Adrenal gland (tissue), 12 donors: ENCODE data around the gene TMEM81. TPM values are rescaled to one million over a fixed set of nuclear protein-coding genes. Genes with fewer than 3 reads are reported as not detected.

Experiments
- DNase-seq, 7 donors: peaks; one replicate each; pipeline ENCODE4 v3.0.0-alpha.2; 2019 to 2020
- H3K27ac ChIP-seq, 5 donors: fragments of 200-600 bp; sonication (generic) in 4 of 5; 1 replicate in 3 of 5; 2 replicates in 2 of 5; pipeline versions ENCODE4 v1.5.1 to v1.8.0; 2016 to 2020; ENCODE audit warnings: mild to moderate bottlenecking in 1 of 5
- H3K27me3 ChIP-seq: fragments of 200-600 bp; 2 replicates; pipeline ENCODE4 v1.8.0; 2021
- H3K36me3 ChIP-seq, 2 donors: fragments of 200-600 bp; replicated peaks in 1 of 2; 1 replicate in 1 of 2; 2 replicates in 1 of 2; pipeline versions ENCODE4 v1.5.1 to v1.8.0; 2018 to 2022
- H3K4me1 ChIP-seq, 2 donors: fragments of 200-600 bp; replicated peaks in 1 of 2; 1 replicate in 1 of 2; 2 replicates in 1 of 2; pipeline versions ENCODE4 v1.5.1 to v1.8.0; 2018 to 2021
- H3K4me3 ChIP-seq, 4 donors: fragments of 200-600 bp; sonication (generic) in 3 of 4; one replicate each; pipeline ENCODE4 v1.5.1; 2016 to 2018
- H3K9me3 ChIP-seq, 3 donors: fragments of 200-600 bp; sonication (generic) in 1 of 3; replicated peaks in 1 of 3; 1 replicate in 2 of 3; 2 replicates in 1 of 3; pipeline versions ENCODE4 v1.5.1 to v1.8.0; 2016 to 2021
- POLR2A ChIP-seq, 2 donors: fragments of 450-650 bp; IDR thresholded peaks; one replicate each; pipeline ENCODE4 v1.6.1; 2017; ENCODE audit warnings: antibody characterized with exemption in 2 of 2, mild to moderate bottlenecking in 2 of 2, moderate library complexity in 1 of 2
- WGBS, 4 donors: extraction: QIAGEN DNeasy Blood & Tissue Kit in 2 of 4; methylation state at CpG; one replicate each; pipeline versions ENCODE4 v1.1.5 to v1.1.7; 2013 to 2017; 5-methylcytosine and 5-hydroxymethylcytosine counted together
- intact Hi-C, 2 donors: fragments of 100-400 bp; cut with DNase I; formaldehyde crosslinking; loops; one replicate each; pipeline versions ENCODE4 v1.14.1 to v1.15.0; 2022 to 2023
- polyA plus RNA-seq, 3 donors: library from polyadenylated mRNA; stranded (reverse); fragments of 200-250 nt in 2 of 3; fragments of 350-450 nt in 1 of 3; fragmentation: Illumina TruSeq in 1 of 3; extraction: RNeasy Lipid Tissue Mini Kit (QIAGEN cat#74804) in 1 of 3; gene quantifications; one replicate each; pipeline ENCODE4 v1.2.3, GENCODE V29; 2013 to 2014
- total RNA-seq, 9 donors: library from RNA; depleted of rRNA in 4 of 9; stranded (reverse); fragments of >200 nt in 4 of 9; fragments of 120-200 nt in 1 of 9; fragmentation: NEBNext Ultra II Directional in 1 of 9; extraction: Animal tissue kit (Norgen Biotek cat#: 25700) in 1 of 9; gene quantifications; one replicate each; pipeline versions ENCODE4 v1.1.0 to v1.2.4, GENCODE V29; 2013 to 2023
- TF ChIP-seq, protein P1 (sequence below), 6 experiments: fragments of 450-650 bp in 4 of 6; fragments of 200-600 bp in 2 of 6; sonication (generic) in 1 of 6; IDR thresholded peaks; 1 replicate in 5 of 6; 2 replicates in 1 of 6; pipeline versions ENCODE4 v1.5.1 to v1.8.0; 2016 to 2021; ENCODE audit warnings: antibody characterized with exemption in 6 of 6, mild to moderate bottlenecking in 2 of 6, moderate library complexity in 1 of 6
- donor health status: healthy with polysubstance abuse.
- donor health status: Bipolar disorder and iron deficiency.
- donor health status: DM: yes; HTN: yes; CAD: no.
- donor health status: DM: no; HTN: no; CAD: no.
- donor health status: DM: no; HTN: no; CAD: no.
- donor health status: DM: yes; HTN: yes; CAD: no.

TMEM81 gene
- total and polyA plus RNA-seq, 12 donors, result 1.9 to 5.0 (median 3.5) TPM

DNA sequence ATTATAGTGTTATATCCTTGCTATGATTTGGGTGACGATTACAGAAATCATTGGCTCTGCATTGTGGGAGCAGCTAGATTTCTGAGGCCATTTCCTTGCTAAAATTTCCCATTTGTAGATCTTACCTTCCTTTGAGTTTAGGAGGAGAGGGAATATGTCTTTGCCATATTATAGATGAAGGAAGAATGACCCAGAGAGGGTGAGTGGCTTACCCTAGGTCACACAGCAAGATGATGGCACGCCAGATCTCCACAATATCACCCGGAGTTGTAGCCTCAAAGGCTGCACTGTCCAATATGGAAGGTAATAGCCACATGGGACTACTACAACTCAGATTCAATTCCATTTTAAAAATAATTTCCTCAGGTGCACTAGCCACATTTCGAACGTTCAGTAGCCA, 31.0 kb downstream of the TMEM81 start:
- Histone ChIP-seq H3K27ac (no peak overlapping the region), H3K36me3 (no peaks in the 10 kb centered on the region), H3K4me3 (no peak overlapping the region), H3K4me1 (no peaks in the 10 kb centered on the region), H3K9me3 (no peaks in the 10 kb centered on the region), H3K27me3 (no peaks in the 10 kb centered on the region)
- TF ChIP-seq, protein P1, sequence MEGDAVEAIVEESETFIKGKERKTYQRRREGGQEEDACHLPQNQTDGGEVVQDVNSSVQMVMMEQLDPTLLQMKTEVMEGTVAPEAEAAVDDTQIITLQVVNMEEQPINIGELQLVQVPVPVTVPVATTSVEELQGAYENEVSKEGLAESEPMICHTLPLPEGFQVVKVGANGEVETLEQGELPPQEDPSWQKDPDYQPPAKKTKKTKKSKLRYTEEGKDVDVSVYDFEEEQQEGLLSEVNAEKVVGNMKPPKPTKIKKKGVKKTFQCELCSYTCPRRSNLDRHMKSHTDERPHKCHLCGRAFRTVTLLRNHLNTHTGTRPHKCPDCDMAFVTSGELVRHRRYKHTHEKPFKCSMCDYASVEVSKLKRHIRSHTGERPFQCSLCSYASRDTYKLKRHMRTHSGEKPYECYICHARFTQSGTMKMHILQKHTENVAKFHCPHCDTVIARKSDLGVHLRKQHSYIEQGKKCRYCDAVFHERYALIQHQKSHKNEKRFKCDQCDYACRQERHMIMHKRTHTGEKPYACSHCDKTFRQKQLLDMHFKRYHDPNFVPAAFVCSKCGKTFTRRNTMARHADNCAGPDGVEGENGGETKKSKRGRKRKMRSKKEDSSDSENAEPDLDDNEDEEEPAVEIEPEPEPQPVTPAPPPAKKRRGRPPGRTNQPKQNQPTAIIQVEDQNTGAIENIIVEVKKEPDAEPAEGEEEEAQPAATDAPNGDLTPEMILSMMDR (IDR thresholded peaks at IDR 0.05), result no peak
- no peak for TF ChIP-seq POLR2A (IDR thresholded peaks at IDR 0.05)
- intact Hi-C loops, result no loop called here
- DNase-seq, result no peak
- WGBS, 4 donors, result 86 to 92% (median 88%) methylated on average over 5 of the region's 5 CpGs

- H3K27ac ChIP-seq, result no peak overlapping the region
- intact Hi-C loops, result no loop called here
- no peaks in the 10 kb centered on the region for H3K27me3 ChIP-seq
- H3K4me3 ChIP-seq, result no peak overlapping the region
- H3K9me3 ChIP-seq, result no peaks in the 10 kb centered on the region
- no peaks in the 10 kb centered on the region for H3K4me1 ChIP-seq
- TF ChIP-seq, protein P1 (IDR thresholded peaks at IDR 0.05), result no peak
- no peak for TF ChIP-seq POLR2A (IDR thresholded peaks at IDR 0.05)
- H3K36me3 ChIP-seq, result no peaks in the 10 kb centered on the region
- 83 to 92% (median 86%) methylated on average over 10 to 11 of the region's 11 CpGs for WGBS, 4 donors
- DNase-seq, result no peak
These were observed 31.6 kb downstream of the TMEM81 start for GRCh38 chr1:205052690-205053089.

DNA sequence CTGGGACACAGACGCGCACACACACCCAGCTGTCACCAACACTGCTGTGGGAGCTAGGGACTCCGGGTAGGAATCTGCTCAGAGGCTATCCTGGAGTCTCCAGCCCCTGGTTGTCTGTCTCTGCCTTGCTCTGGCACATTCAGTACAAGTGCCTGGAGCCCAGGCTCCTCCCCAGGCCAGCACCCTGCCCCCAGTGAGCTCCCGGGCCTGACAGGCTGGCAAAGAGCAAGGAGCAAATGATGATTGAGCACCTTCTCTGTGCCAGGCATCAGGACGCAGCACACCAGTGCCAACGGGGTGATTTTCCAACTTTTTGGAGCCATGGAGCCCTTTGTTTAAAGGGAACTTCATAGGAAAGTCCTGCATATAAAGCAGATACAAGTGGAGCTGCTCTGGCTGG, 34.8 kb downstream of the TMEM81 start:
- peak in 6 of 7 donors; percentile 31 to 71 (median 48) for DNase-seq
- no peaks in the 10 kb centered on the region for H3K4me1 ChIP-seq
- H3K9me3 ChIP-seq, result no peaks in the 10 kb centered on the region
- TF ChIP-seq, protein P1 (IDR thresholded peaks at IDR 0.05), result no peak
- no peak for TF ChIP-seq POLR2A (IDR thresholded peaks at IDR 0.05)
- intact Hi-C loops, result no loop called here
- no peak overlapping the region for H3K4me3 ChIP-seq
- WGBS, 4 donors, result 33 to 64% (median 49%) methylated on average over 3 to 6 of the region's 6 CpGs
- H3K27ac ChIP-seq, result no peak overlapping the region
- H3K36me3 ChIP-seq, result no peaks in the 10 kb centered on the region
- H3K27me3 ChIP-seq, result no peaks in the 10 kb centered on the region

- no peaks in the 10 kb centered on the region for H3K9me3 ChIP-seq
- H3K4me3 ChIP-seq, result no peak overlapping the region
- no peak for TF ChIP-seq POLR2A (IDR thresholded peaks at IDR 0.05)
- TF ChIP-seq, protein P1 (IDR thresholded peaks at IDR 0.05), result no peak
- no peaks in the 10 kb centered on the region for H3K4me1 ChIP-seq
- H3K27me3 ChIP-seq, result no peaks in the 10 kb centered on the region
- H3K36me3 ChIP-seq, result no peaks in the 10 kb centered on the region
- 87 to 91% (median 89%) methylated on average over 6 to 9 of the region's 9 CpGs for WGBS, 4 donors
- H3K27ac ChIP-seq, result no peak overlapping the region
- intact Hi-C loops, result no loop called here
- no peak for DNase-seq
These were observed 35.9 kb downstream of the TMEM81 start for GRCh38 chr1:205048382-205048781.
